Naive B cell (primary cell): ENCODE data around the gene SIRT7. TPM values are rescaled to one million over a fixed set of nuclear protein-coding genes. Genes with fewer than 3 reads are reported as not detected.
A peak's percentile ranks its signal among the peaks of the same experiment; 100 is the strongest.
"Not testable (repeated sequence)": the region's sequence is repeated elsewhere in the genome, so short reads cannot be mapped to it uniquely, and the experiment has no call there.

ENCODE experiments used
- ATAC-seq, 2 donors: fragments of 150-1000 bp; cut with Tn5 transposase; 2 replicates each; pipeline ENCODE4 v1.10.0; 2021; ENCODE audit warnings: low read depth in 2 of 2, mild to moderate bottlenecking in 2 of 2, moderate library complexity in 2 of 2
- DNase-seq: peaks from one replicate; pipeline ENCODE4 v3.0.0; 2022
- H3K27ac Mint-ChIP-seq, 6 donors: one replicate each; pipeline ENCODE4 v1.8.0; 2020 to 2022; ENCODE audit warnings: mild to moderate bottlenecking in 6 of 6, mixed read lengths in 6 of 6, moderate library complexity in 5 of 6, inconsistent platforms in 2 of 6
- H3K27me3 Mint-ChIP-seq, 3 donors: one replicate each; pipeline ENCODE4 v1.8.0; 2021 to 2022; ENCODE audit warnings: mixed read lengths in 3 of 3, mild to moderate bottlenecking in 1 of 3
- H3K36me3 Mint-ChIP-seq, 2 donors: one replicate each; pipeline ENCODE4 v1.8.0; 2020 to 2022; ENCODE audit warnings: mixed read lengths in 2 of 2, inconsistent platforms in 1 of 2, mild to moderate bottlenecking in 1 of 2
- H3K4me1 Mint-ChIP-seq, 3 donors: one replicate each; pipeline ENCODE4 v1.8.0; 2020 to 2022; ENCODE audit warnings: mixed read lengths in 3 of 3, inconsistent platforms in 1 of 3, mild to moderate bottlenecking in 1 of 3, moderate library complexity in 1 of 3
- H3K4me3 Mint-ChIP-seq, 8 donors: one replicate each; pipeline ENCODE4 v1.8.0; 2020 to 2022; ENCODE audit warnings: mild to moderate bottlenecking in 8 of 8, mixed read lengths in 8 of 8, moderate library complexity in 8 of 8, inconsistent platforms in 2 of 8
- H3K9me3 Mint-ChIP-seq, 7 donors: one replicate each; pipeline ENCODE4 v1.8.0; 2020 to 2022; ENCODE audit warnings: mixed read lengths in 7 of 7, mild to moderate bottlenecking in 5 of 7, inconsistent platforms in 2 of 7, moderate library complexity in 1 of 7
- polyA plus RNA-seq, 6 donors: library from polyadenylated mRNA; unstranded; fragments of 300-500 nt; fragmentation: Illumina TruSeq; gene quantifications; one replicate each; pipeline ENCODE4 v1.2.3, GENCODE V29; 2021; ENCODE audit warnings: low read depth in 6 of 6

SIRT7 gene
- polyA plus RNA-seq, 6 donors from 2014 or later, result 23.6 to 41.3 (median 30.6) TPM

- H3K27ac Mint-ChIP-seq, result peak overlapping the region in 1 of 6 donors; percentile 92
- no peak for ATAC-seq
- H3K4me3 Mint-ChIP-seq, result peak overlapping the region; percentile 15 to 88 (median 72)
- no peaks in the 10 kb centered on the region for H3K36me3 Mint-ChIP-seq
- peaks cover 18 to 51% (median 23%) of the 10 kb centered on the region in 3 donors for H3K27me3 Mint-ChIP-seq
- no peak for DNase-seq
- H3K4me1 Mint-ChIP-seq, result peaks cover 0 to 8% (median 5%) of the 10 kb centered on the region in 3 donors
- H3K9me3 Mint-ChIP-seq, result no peaks in the 10 kb centered on the region
Measured at GRCh38 chr17:81958633-81959342, 40.8 kb upstream of the SIRT7 start.

GRCh38 chr17:81957691-81958432 lies 39.9 kb upstream of the SIRT7 start:
- H3K4me1 Mint-ChIP-seq, result peaks cover 0 to 8% (median 5%) of the 10 kb centered on the region in 3 donors
- H3K4me3 Mint-ChIP-seq, result peak overlapping the region in 4 of 8 donors; percentile 45 to 74 (median 66)
- DNase-seq (no peak), ATAC-seq (no peak)
- no peaks in the 10 kb centered on the region for H3K9me3 Mint-ChIP-seq
- peaks cover 14 to 42% (median 23%) of the 10 kb centered on the region in 3 donors for H3K27me3 Mint-ChIP-seq
- H3K27ac Mint-ChIP-seq, result peak overlapping the region in 1 of 6 donors; percentile 76
- no peaks in the 10 kb centered on the region for H3K36me3 Mint-ChIP-seq

GRCh38 chr17:81956607-81957589 lies 38.9 kb upstream of the SIRT7 start:
- DNase-seq (no peak), ATAC-seq (no peak)
- no peaks in the 10 kb centered on the region for H3K9me3 Mint-ChIP-seq
- peak overlapping the region in 1 of 6 donors; percentile 76 for H3K27ac Mint-ChIP-seq
- H3K4me3 Mint-ChIP-seq, result peak overlapping the region in 2 of 8 donors; percentile 45 to 63
- peaks cover 9 to 34% (median 23%) of the 10 kb centered on the region in 3 donors for H3K27me3 Mint-ChIP-seq
- no peaks in the 10 kb centered on the region for H3K36me3 Mint-ChIP-seq
- peaks cover 0 to 8% (median 5%) of the 10 kb centered on the region in 3 donors for H3K4me1 Mint-ChIP-seq

- DNase-seq (no peak), ATAC-seq (no peak)
- H3K9me3 Mint-ChIP-seq, result peaks cover 0 to 2% (median 0%) of the 10 kb centered on the region in 7 donors
- peaks cover 0 to 8% (median 5%) of the 10 kb centered on the region in 3 donors for H3K4me1 Mint-ChIP-seq
- peak overlapping the region in 1 of 8 donors; percentile 29 for H3K4me3 Mint-ChIP-seq
- H3K27ac Mint-ChIP-seq, result no peak overlapping the region
- no peaks in the 10 kb centered on the region for H3K36me3 Mint-ChIP-seq
- peaks cover 9 to 34% (median 23%) of the 10 kb centered on the region in 3 donors for H3K27me3 Mint-ChIP-seq
Measured at GRCh38 chr17:81955756-81956544, 38.0 kb upstream of the SIRT7 start.

DNA sequence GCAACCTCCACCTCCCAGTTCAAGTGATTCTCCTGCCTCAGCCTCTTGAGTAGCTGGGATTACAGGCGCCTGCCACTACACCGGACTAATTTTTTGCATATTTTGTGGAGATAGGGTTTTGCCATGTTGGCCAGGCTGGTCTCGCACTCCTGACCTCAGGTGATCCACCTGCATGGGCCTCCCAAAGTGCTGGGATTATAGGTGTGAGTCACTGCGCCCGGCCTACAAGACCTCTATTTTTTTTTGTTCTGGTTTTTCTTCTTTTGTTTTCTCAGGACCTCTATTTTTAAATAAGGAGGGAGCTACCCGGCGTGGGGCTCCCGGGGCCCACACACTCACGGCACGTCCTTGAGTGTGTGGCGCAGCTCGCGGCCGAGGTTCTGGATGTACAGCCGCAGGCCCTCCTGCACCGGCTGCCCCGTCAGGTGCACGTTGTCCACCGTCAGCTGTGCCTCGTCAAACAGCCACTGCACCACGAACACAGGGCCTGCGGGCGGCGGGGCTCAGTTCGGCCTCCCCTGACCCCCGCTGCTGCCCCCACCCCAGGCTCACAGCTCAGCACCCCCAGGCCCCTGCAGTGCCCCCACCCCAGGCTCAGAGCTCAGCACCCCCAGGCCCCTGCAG lies 37.2 kb upstream of the SIRT7 start:
- Mint-ChIP-seq H3K27me3 (peaks cover 9 to 34% (median 23%) of the 10 kb centered on the region in 3 donors), H3K27ac (no peak overlapping the region), H3K36me3 (no peaks in the 10 kb centered on the region), H3K4me1 (peaks cover 0 to 8% (median 5%) of the 10 kb centered on the region in 3 donors), H3K9me3 (peaks cover 0 to 2% (median 0%) of the 10 kb centered on the region in 7 donors), H3K4me3 (no peak overlapping the region)
- DNase-seq (no peak), ATAC-seq (no peak)

GRCh38 chr17:81954131-81955057 lies 36.4 kb upstream of the SIRT7 start:
- Mint-ChIP-seq H3K4me3 (no peak overlapping the region), H3K27ac (no peak overlapping the region), H3K27me3 (peaks cover 9 to 34% (median 23%) of the 10 kb centered on the region in 3 donors), H3K4me1 (peaks cover 0 to 8% (median 5%) of the 10 kb centered on the region in 3 donors), H3K36me3 (no peaks in the 10 kb centered on the region), H3K9me3 (peaks cover 0 to 2% (median 0%) of the 10 kb centered on the region in 7 donors)
- no peak for DNase-seq
- no peak for ATAC-seq

- not testable (repeated sequence) for ATAC-seq, H3K27ac Mint-ChIP-seq, DNase-seq, H3K4me1 Mint-ChIP-seq, H3K36me3 Mint-ChIP-seq, H3K9me3 Mint-ChIP-seq
- H3K27me3 Mint-ChIP-seq, result peaks cover 7 to 32% (median 16%) of the 10 kb centered on the region in 3 donors
- peak overlapping the region in 1 of 8 donors; percentile 47 for H3K4me3 Mint-ChIP-seq
Measured at GRCh38 chr17:81953443-81953842, 35.5 kb upstream of the SIRT7 start.

GRCh38 chr17:81952792-81953228 lies 34.8 kb upstream of the SIRT7 start:
- ATAC-seq (no peak), DNase-seq (no peak)
- H3K4me3 Mint-ChIP-seq, result no peak overlapping the region
- H3K27ac Mint-ChIP-seq, result no peak overlapping the region
- H3K9me3 Mint-ChIP-seq, result peaks cover 0 to 2% (median 0%) of the 10 kb centered on the region in 7 donors
- no peaks in the 10 kb centered on the region for H3K36me3 Mint-ChIP-seq
- H3K4me1 Mint-ChIP-seq, result no peaks in the 10 kb centered on the region
- peaks cover 5 to 26% (median 9%) of the 10 kb centered on the region in 3 donors for H3K27me3 Mint-ChIP-seq

GRCh38 chr17:81951785-81952684 lies 34.1 kb upstream of the SIRT7 start:
- peak overlapping the region in 1 of 8 donors; percentile 59 for H3K4me3 Mint-ChIP-seq
- H3K4me1 Mint-ChIP-seq, result no peaks in the 10 kb centered on the region
- DNase-seq, result no peak
- peaks cover 0 to 21% (median 5%) of the 10 kb centered on the region in 3 donors for H3K27me3 Mint-ChIP-seq
- peaks cover 0 to 2% (median 0%) of the 10 kb centered on the region in 7 donors for H3K9me3 Mint-ChIP-seq
- ATAC-seq, result no peak
- no peaks in the 10 kb centered on the region for H3K36me3 Mint-ChIP-seq
- peak overlapping the region in 1 of 6 donors; percentile 47 for H3K27ac Mint-ChIP-seq

GRCh38 chr17:81950501-81950900 lies 32.5 kb upstream of the SIRT7 start:
- Mint-ChIP-seq H3K27me3 (peaks cover 0 to 17% (median 7%) of the 10 kb centered on the region in 3 donors), H3K36me3 (no peaks in the 10 kb centered on the region), H3K4me3 (no peak overlapping the region), H3K4me1 (no peaks in the 10 kb centered on the region), H3K9me3 (peaks cover 0 to 2% (median 0%) of the 10 kb centered on the region in 7 donors), H3K27ac (no peak overlapping the region)
- ATAC-seq, result no peak
- DNase-seq, result no peak
